HCT116 (cell line): Measurements from ENCODE around the gene DNAJC2.

Experiments used
- CEBPB ChIP-seq: IDR thresholded peaks from 2 replicates; pipeline ENCODE4 v1.6.1; 2012; ENCODE audit warnings: low read depth
- EZH2 ChIP-seq: fragments of 200-600 bp; sonication (generic); IDR thresholded peaks from 2 replicates; pipeline ENCODE4 v1.6.1; 2017; ENCODE audit warnings: antibody characterized with exemption, mixed run types
- JUND ChIP-seq: IDR thresholded peaks from 2 replicates; pipeline ENCODE4 v1.6.1; 2012
- POLR2A ChIP-seq: IDR thresholded peaks from 2 replicates; pipeline ENCODE4 v1.7.0; 2011; ENCODE audit warnings: borderline replicate concordance; ENCODE audit not compliant: insufficient read depth, insufficient read length; ENCODE audit errors: extremely low read depth
- POLR2AphosphoS5 ChIP-seq: IDR thresholded peaks from 2 replicates; pipeline ENCODE4 v1.6.1; 2011; ENCODE audit warnings: mild to moderate bottlenecking, low read depth, low read length, moderate library complexity
- RAD21 ChIP-seq: IDR thresholded peaks from 2 replicates; pipeline ENCODE4 v1.6.1; 2012; ENCODE audit warnings: low read depth, mild to moderate bottlenecking
- SP1 ChIP-seq: IDR thresholded peaks from 2 replicates; pipeline ENCODE4 v1.6.1; 2012; ENCODE audit warnings: low read depth
- SRF ChIP-seq: IDR thresholded peaks from 2 replicates; pipeline ENCODE4 v1.6.1; 2012; ENCODE audit warnings: low read depth
- ZFX ChIP-seq: fragments of 450-650 bp; IDR thresholded peaks from 2 replicates; pipeline ENCODE4 v1.6.1; 2017
- ZNF274 ChIP-seq: fragments of 200-500 bp; sonication (Bioruptor generic); IDR thresholded peaks from 2 replicates; pipeline ENCODE4 v1.6.1; 2014; ENCODE audit warnings: mild to moderate bottlenecking, low read depth, low read length, inconsistent platforms
- TF ChIP-seq, protein P1 (sequence below), 3 experiments: fragments of 200-600 bp in 1 of 3; sonication (generic) in 1 of 3; IDR thresholded peaks in 2 of 3; conservative IDR thresholded peaks in 1 of 3; 2 replicates each; pipeline ENCODE4 v1.5.1; 2012 to 2017; ENCODE audit warnings: low read depth in 2 of 3, low read length in 2 of 3, antibody characterized with exemption in 1 of 3, borderline replicate concordance in 1 of 3, control low read depth in 1 of 3, mild to moderate bottlenecking in 1 of 3, mixed read lengths in 1 of 3, mixed run types in 1 of 3, moderate library complexity in 1 of 3; ENCODE audit not compliant: insufficient read depth in 1 of 3
- TF ChIP-seq, protein P2 (sequence below): IDR thresholded peaks from 2 replicates; pipeline ENCODE4 v1.6.1; 2012; ENCODE audit warnings: low read depth
- TF ChIP-seq, protein P3 (sequence below): IDR thresholded peaks from 2 replicates; pipeline ENCODE4 v1.6.1; 2012
- TF ChIP-seq, protein P4 (sequence below): IDR thresholded peaks from 2 replicates; pipeline ENCODE4 v1.6.1; 2011; ENCODE audit warnings: mild to moderate bottlenecking, low read length, moderate library complexity; ENCODE audit not compliant: insufficient replicate concordance; ENCODE audit errors: extremely low read depth

DNA sequence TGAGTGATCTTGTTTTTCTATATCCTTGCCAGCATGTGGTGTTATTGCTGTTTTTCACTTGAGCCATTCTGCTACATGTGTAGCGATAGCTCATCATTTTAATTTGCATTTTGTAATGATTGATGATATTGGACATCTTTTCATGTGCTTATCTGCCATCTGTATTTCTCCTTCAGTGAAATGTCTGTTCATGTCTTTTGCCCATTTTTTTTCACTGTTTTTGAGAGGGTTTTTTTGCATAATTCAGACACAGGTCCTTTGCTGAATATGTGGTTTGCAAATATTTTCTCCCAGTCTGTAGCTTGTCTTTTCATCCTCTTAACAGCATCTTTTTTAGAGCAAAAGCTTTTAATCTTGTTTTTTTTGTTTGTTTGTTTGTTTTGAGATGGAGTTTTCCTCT, 51.0 kb downstream of the DNAJC2 start:
- TF ChIP-seq, protein P1, sequence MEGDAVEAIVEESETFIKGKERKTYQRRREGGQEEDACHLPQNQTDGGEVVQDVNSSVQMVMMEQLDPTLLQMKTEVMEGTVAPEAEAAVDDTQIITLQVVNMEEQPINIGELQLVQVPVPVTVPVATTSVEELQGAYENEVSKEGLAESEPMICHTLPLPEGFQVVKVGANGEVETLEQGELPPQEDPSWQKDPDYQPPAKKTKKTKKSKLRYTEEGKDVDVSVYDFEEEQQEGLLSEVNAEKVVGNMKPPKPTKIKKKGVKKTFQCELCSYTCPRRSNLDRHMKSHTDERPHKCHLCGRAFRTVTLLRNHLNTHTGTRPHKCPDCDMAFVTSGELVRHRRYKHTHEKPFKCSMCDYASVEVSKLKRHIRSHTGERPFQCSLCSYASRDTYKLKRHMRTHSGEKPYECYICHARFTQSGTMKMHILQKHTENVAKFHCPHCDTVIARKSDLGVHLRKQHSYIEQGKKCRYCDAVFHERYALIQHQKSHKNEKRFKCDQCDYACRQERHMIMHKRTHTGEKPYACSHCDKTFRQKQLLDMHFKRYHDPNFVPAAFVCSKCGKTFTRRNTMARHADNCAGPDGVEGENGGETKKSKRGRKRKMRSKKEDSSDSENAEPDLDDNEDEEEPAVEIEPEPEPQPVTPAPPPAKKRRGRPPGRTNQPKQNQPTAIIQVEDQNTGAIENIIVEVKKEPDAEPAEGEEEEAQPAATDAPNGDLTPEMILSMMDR (IDR thresholded peaks at IDR 0.05 in 2 of 3, conservative IDR thresholded peaks at IDR 0.05 in 1 of 3; ENCODE audit: borderline replicate concordance in 1 of 3, insufficient read depth in 1 of 3, low read depth in 2 of 3, low read length in 2 of 3), result no peak
- TF ChIP-seq JUND (no peak), RAD21 (no peak), POLR2AphosphoS5 (no peak), SP1 (no peak), SRF (no peak), ZFX (no peak), EZH2 (no peak), ZNF274 (no peak), POLR2A (no peak), CEBPB (no peak)
- TF ChIP-seq, protein P2, sequence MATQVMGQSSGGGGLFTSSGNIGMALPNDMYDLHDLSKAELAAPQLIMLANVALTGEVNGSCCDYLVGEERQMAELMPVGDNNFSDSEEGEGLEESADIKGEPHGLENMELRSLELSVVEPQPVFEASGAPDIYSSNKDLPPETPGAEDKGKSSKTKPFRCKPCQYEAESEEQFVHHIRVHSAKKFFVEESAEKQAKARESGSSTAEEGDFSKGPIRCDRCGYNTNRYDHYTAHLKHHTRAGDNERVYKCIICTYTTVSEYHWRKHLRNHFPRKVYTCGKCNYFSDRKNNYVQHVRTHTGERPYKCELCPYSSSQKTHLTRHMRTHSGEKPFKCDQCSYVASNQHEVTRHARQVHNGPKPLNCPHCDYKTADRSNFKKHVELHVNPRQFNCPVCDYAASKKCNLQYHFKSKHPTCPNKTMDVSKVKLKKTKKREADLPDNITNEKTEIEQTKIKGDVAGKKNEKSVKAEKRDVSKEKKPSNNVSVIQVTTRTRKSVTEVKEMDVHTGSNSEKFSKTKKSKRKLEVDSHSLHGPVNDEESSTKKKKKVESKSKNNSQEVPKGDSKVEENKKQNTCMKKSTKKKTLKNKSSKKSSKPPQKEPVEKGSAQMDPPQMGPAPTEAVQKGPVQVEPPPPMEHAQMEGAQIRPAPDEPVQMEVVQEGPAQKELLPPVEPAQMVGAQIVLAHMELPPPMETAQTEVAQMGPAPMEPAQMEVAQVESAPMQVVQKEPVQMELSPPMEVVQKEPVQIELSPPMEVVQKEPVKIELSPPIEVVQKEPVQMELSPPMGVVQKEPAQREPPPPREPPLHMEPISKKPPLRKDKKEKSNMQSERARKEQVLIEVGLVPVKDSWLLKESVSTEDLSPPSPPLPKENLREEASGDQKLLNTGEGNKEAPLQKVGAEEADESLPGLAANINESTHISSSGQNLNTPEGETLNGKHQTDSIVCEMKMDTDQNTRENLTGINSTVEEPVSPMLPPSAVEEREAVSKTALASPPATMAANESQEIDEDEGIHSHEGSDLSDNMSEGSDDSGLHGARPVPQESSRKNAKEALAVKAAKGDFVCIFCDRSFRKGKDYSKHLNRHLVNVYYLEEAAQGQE, result no peak
- TF ChIP-seq, protein P3, sequence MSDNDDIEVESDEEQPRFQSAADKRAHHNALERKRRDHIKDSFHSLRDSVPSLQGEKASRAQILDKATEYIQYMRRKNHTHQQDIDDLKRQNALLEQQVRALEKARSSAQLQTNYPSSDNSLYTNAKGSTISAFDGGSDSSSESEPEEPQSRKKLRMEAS, result no peak
- TF ChIP-seq, protein P4, sequence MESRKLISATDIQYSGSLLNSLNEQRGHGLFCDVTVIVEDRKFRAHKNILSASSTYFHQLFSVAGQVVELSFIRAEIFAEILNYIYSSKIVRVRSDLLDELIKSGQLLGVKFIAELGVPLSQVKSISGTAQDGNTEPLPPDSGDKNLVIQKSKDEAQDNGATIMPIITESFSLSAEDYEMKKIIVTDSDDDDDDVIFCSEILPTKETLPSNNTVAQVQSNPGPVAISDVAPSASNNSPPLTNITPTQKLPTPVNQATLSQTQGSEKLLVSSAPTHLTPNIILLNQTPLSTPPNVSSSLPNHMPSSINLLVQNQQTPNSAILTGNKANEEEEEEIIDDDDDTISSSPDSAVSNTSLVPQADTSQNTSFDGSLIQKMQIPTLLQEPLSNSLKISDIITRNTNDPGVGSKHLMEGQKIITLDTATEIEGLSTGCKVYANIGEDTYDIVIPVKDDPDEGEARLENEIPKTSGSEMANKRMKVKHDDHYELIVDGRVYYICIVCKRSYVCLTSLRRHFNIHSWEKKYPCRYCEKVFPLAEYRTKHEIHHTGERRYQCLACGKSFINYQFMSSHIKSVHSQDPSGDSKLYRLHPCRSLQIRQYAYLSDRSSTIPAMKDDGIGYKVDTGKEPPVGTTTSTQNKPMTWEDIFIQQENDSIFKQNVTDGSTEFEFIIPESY, result no peak
